Brain pericyte (primary cell): ENCODE results near the gene SST.
"Not testable (repeated sequence)": the region's sequence is repeated elsewhere in the genome, so short reads cannot be mapped to it uniquely, and the experiment has no call there.

Source experiments
- DNase-seq: peaks from one replicate; pipeline ENCODE4 v3.0.0-alpha.2; 2012; ENCODE audit warnings: low read depth, low spot score

SST gene

GRCh38 chr3:187684444-187684843, 14.2 kb upstream of the SST start:
- no peak for DNase-seq

- DNase-seq, result not testable (repeated sequence)
Observed at GRCh38 chr3:187681756-187682155, 11.6 kb upstream of the SST start.

- no peak for DNase-seq
Observed at GRCh38 chr3:187679638-187680396, 9.6 kb upstream of the SST start.

GRCh38 chr3:187678726-187679268, 8.6 kb upstream of the SST start:
- no peak for DNase-seq

GRCh38 chr3:187677604-187678003, 7.4 kb upstream of the SST start:
- no peak for DNase-seq

GRCh38 chr3:187673012-187673411, 2.8 kb upstream of the SST start:
- DNase-seq, result no peak

- DNase-seq, result no peak
Observed at GRCh38 chr3:187667526-187667925, 2.7 kb downstream of the SST start.

- DNase-seq, result no peak
Observed at GRCh38 chr3:187665764-187666402, 4.3 kb downstream of the SST start.

- no peak for DNase-seq
Observed at GRCh38 chr3:187665010-187665409, 5.2 kb downstream of the SST start.

GRCh38 chr3:187662848-187663409, 7.3 kb downstream of the SST start:
- DNase-seq, result no peak

GRCh38 chr3:187661267-187661666, 8.9 kb downstream of the SST start:
- no peak for DNase-seq

- DNase-seq, result no peak
Observed at GRCh38 chr3:187651282-187651681, 18.9 kb downstream of the SST start.

GRCh38 chr3:187648177-187648576, 22.0 kb downstream of the SST start:
- no peak for DNase-seq

- no peak for DNase-seq
Observed at GRCh38 chr3:187646906-187647660, 23.1 kb downstream of the SST start.

GRCh38 chr3:187645379-187645778, 24.8 kb downstream of the SST start:
- not testable (repeated sequence) for DNase-seq

- DNase-seq, result no peak
Observed at GRCh38 chr3:187642861-187643260, 27.3 kb downstream of the SST start.

- no peak for DNase-seq
Observed at GRCh38 chr3:187641320-187642016, 28.7 kb downstream of the SST start.

- DNase-seq, result no peak
Observed at GRCh38 chr3:187640569-187641059, 29.6 kb downstream of the SST start.

- no peak for DNase-seq
Observed at GRCh38 chr3:187639927-187640568, 30.1 kb downstream of the SST start.

GRCh38 chr3:187636528-187636927, 33.7 kb downstream of the SST start:
- no peak for DNase-seq

GRCh38 chr3:187630404-187630803, 39.8 kb downstream of the SST start:
- DNase-seq, result no peak
